GM12873 (cell line): ENCODE measurements around the gene TPD52L1.

ENCODE experiments used
- TF ChIP-seq, protein P1 (sequence below): IDR thresholded peaks from 2 replicates; pipeline ENCODE4 v1.5.1; 2012; ENCODE audit warnings: low read depth, mild to moderate bottlenecking, moderate library complexity, low read length, control low read depth; ENCODE audit not compliant: insufficient read depth; ENCODE audit errors: missing control alignments

TPD52L1 gene

GRCh38 chr6:125191916-125192609, 38.5 kb downstream of the TPD52L1 start:
- TF ChIP-seq, protein P1, sequence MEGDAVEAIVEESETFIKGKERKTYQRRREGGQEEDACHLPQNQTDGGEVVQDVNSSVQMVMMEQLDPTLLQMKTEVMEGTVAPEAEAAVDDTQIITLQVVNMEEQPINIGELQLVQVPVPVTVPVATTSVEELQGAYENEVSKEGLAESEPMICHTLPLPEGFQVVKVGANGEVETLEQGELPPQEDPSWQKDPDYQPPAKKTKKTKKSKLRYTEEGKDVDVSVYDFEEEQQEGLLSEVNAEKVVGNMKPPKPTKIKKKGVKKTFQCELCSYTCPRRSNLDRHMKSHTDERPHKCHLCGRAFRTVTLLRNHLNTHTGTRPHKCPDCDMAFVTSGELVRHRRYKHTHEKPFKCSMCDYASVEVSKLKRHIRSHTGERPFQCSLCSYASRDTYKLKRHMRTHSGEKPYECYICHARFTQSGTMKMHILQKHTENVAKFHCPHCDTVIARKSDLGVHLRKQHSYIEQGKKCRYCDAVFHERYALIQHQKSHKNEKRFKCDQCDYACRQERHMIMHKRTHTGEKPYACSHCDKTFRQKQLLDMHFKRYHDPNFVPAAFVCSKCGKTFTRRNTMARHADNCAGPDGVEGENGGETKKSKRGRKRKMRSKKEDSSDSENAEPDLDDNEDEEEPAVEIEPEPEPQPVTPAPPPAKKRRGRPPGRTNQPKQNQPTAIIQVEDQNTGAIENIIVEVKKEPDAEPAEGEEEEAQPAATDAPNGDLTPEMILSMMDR, result peak; percentile 85

GRCh38 chr6:125192610-125192930, 39.0 kb downstream of the TPD52L1 start:
- TF ChIP-seq, protein P1, result no peak

- TF ChIP-seq, protein P1, result no peak
These were observed 39.6 kb downstream of the TPD52L1 start for GRCh38 chr6:125193208-125193607.

- TF ChIP-seq, protein P1, result no peak
These were observed 41.4 kb downstream of the TPD52L1 start for GRCh38 chr6:125194941-125195340.

DNA sequence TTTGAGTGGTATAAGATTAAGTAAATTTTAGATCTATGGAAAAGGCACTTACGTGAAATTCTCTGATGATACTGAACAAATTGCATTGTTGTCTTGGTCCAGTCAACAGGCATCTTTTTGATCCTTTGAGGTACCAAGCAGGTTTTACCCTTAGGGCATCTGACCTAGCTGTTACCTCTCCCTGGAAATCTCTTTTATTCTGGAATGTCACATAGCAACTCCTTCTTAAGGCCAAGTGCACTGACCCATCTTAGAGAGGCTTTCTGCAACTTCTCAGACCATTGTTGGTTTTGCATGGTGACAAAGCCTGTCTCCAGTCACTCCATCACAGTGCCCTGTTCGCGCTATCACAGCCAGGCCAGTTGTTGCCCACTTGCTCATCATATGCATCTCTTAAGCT, 42.0 kb downstream of the TPD52L1 start:
- TF ChIP-seq, protein P1, result no peak

DNA sequence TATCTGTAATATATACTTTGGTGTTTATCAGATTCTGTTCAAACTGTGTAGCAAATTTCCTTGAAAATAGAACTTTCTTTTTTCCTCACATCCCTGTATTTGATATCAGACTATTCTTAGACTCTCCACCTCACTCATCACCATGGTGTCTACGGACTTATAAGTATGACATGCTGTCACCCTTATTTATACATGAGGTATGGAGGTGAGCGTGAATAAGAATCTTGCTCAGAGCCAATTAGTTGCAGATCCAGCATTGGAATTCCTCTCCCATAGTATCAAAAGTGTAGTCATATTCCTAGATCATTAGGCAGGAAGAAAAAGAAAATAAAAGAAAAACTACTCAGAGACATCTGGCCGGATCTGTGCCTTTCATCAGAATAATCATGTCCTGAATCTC, 43.0 kb downstream of the TPD52L1 start:
- TF ChIP-seq, protein P1, result no peak

- TF ChIP-seq, protein P1, result no peak
These were observed 44.3 kb downstream of the TPD52L1 start for GRCh38 chr6:125197795-125198269.
